H9 (cell line): Measurements from ENCODE around the gene ABHD17C. TPM values are rescaled to one million over a fixed set of nuclear protein-coding genes. Genes with fewer than 3 reads are reported as not detected.

Source experiments
- DNase-seq: peaks from one replicate; pipeline ENCODE4 v3.0.0-alpha.2; 2017
- H2AFZ ChIP-seq: one replicate; pipeline ENCODE4 v1.6.1; 2013; ENCODE audit warnings: mild to moderate bottlenecking, low read length, control low read depth, moderate library complexity
- H2AK5ac ChIP-seq: 2 replicates; pipeline ENCODE4 v1.6.1; 2013; ENCODE audit warnings: low read length, control low read depth, mixed read lengths; ENCODE audit not compliant: insufficient read length
- H2BK120ac ChIP-seq: one replicate; pipeline ENCODE4 v1.6.1; 2013; ENCODE audit warnings: low read depth, mild to moderate bottlenecking, low read length, control low read depth, inconsistent platforms; ENCODE audit not compliant: poor library complexity, severe bottlenecking
- H2BK12ac ChIP-seq: 2 replicates; pipeline ENCODE4 v1.6.1; 2013; ENCODE audit warnings: low read length, control low read depth, mixed read lengths, low read depth; ENCODE audit not compliant: insufficient read length
- H2BK15ac ChIP-seq: 2 replicates; pipeline ENCODE4 v1.6.1; 2013; ENCODE audit warnings: low read depth, low read length, control low read depth
- H2BK20ac ChIP-seq: one replicate; pipeline ENCODE4 v1.6.1; 2013; ENCODE audit warnings: low read depth, mild to moderate bottlenecking, low read length, control low read depth, inconsistent platforms; ENCODE audit not compliant: poor library complexity, severe bottlenecking
- H2BK5ac ChIP-seq: 2 replicates; pipeline ENCODE4 v1.6.1; 2013; ENCODE audit warnings: low read length, control low read depth, mixed read lengths; ENCODE audit not compliant: insufficient read length
- H3K14ac ChIP-seq: 2 replicates; pipeline ENCODE4 v1.6.1; 2013; ENCODE audit warnings: low read length, control low read depth; ENCODE audit not compliant: insufficient read depth
- H3K18ac ChIP-seq: 2 replicates; pipeline ENCODE4 v1.6.1; 2013; ENCODE audit warnings: low read depth, mild to moderate bottlenecking, mixed read lengths, low read length, control low read depth; ENCODE audit not compliant: insufficient read length
- H3K23ac ChIP-seq: 2 replicates; pipeline ENCODE4 v1.6.1; 2013; ENCODE audit warnings: low read length, control low read depth, mixed read lengths, low read depth; ENCODE audit not compliant: insufficient read length
- H3K23me2 ChIP-seq: 2 replicates; pipeline ENCODE4 v1.6.1; 2013; ENCODE audit warnings: low read depth, mild to moderate bottlenecking, mixed read lengths, low read length, control low read depth; ENCODE audit not compliant: insufficient read length, poor library complexity, severe bottlenecking
- H3K27ac ChIP-seq: 2 replicates; pipeline ENCODE4 v1.5.1; 2013; ENCODE audit warnings: low read length, control low read depth, mixed read lengths, low read depth; ENCODE audit not compliant: insufficient read length
- H3K27me3 ChIP-seq: 2 replicates; pipeline ENCODE4 v1.6.1; 2013; ENCODE audit warnings: low read length, control low read depth, inconsistent platforms; ENCODE audit not compliant: insufficient read depth
- H3K4ac ChIP-seq: 2 replicates; pipeline ENCODE4 v1.6.1; 2013; ENCODE audit warnings: low read depth, mild to moderate bottlenecking, control low read depth, inconsistent platforms, low read length, moderate library complexity
- H3K4me1 ChIP-seq: 2 replicates; pipeline ENCODE4 v1.6.1; 2013; ENCODE audit warnings: low read length, control low read depth, inconsistent platforms; ENCODE audit not compliant: insufficient read depth
- H3K4me2 ChIP-seq: 2 replicates; pipeline ENCODE4 v1.6.1; 2013; ENCODE audit warnings: low read length, control low read depth, mixed read lengths; ENCODE audit not compliant: insufficient read length, insufficient read depth
- H3K56ac ChIP-seq: 2 replicates; pipeline ENCODE4 v1.6.1; 2013; ENCODE audit warnings: low read depth, mild to moderate bottlenecking, mixed read lengths, low read length, control low read depth; ENCODE audit not compliant: insufficient read length
- H3K79me1 ChIP-seq: 2 replicates; pipeline ENCODE4 v1.6.1; 2013; ENCODE audit warnings: low read depth, mild to moderate bottlenecking, moderate library complexity, low read length, control low read depth, inconsistent platforms; ENCODE audit not compliant: insufficient read depth, poor library complexity, severe bottlenecking
- H3K79me2 ChIP-seq: 2 replicates; pipeline ENCODE4 v1.6.1; 2013; ENCODE audit warnings: low read length, control low read depth, inconsistent platforms; ENCODE audit not compliant: insufficient read depth
- H3K9ac ChIP-seq: 2 replicates; pipeline ENCODE4 v1.6.1; 2013; ENCODE audit warnings: low read length, control low read depth, mixed read lengths; ENCODE audit not compliant: insufficient read length; ENCODE audit errors: extremely low read depth
- H3K9me3 ChIP-seq: one replicate; pipeline ENCODE4 v1.6.1; 2013; ENCODE audit warnings: low read depth, low read length, inconsistent platforms; ENCODE audit not compliant: control insufficient read depth
- H3T11ph ChIP-seq: one replicate; pipeline ENCODE4 v1.6.1; 2013; ENCODE audit warnings: mild to moderate bottlenecking, low read length, control low read depth, inconsistent platforms
- H4K20me1 ChIP-seq: one replicate; pipeline ENCODE4 v1.6.1; 2013; ENCODE audit not compliant: control insufficient read depth, insufficient read length, insufficient read depth
- H4K5ac ChIP-seq: 2 replicates; pipeline ENCODE4 v1.6.1; 2013; ENCODE audit warnings: low read depth, mild to moderate bottlenecking, mixed read lengths, low read length, control low read depth; ENCODE audit not compliant: insufficient read length
- H4K8ac ChIP-seq: replicated peaks from 2 replicates; pipeline ENCODE4 v1.6.1; 2013; ENCODE audit warnings: low read length, control low read depth, mixed read lengths, low read depth; ENCODE audit not compliant: insufficient read length
- H4K91ac ChIP-seq: 2 replicates; pipeline ENCODE4 v1.6.1; 2013; ENCODE audit warnings: low read depth, mild to moderate bottlenecking, moderate library complexity, mixed read lengths, low read length, control low read depth; ENCODE audit not compliant: insufficient read length
- H3K27ac Mint-ChIP-seq, 3 experiments: 2 replicates in 2 of 3; 3 replicates in 1 of 3; pipeline ENCODE4 v1.8.0; 2020 to 2021; ENCODE audit warnings: mixed read lengths in 3 of 3, mild to moderate bottlenecking in 1 of 3, moderate library complexity in 1 of 3
- H3K27me3 Mint-ChIP-seq: 2 replicates; pipeline ENCODE4 v1.8.0; 2021; ENCODE audit warnings: low read depth, mild to moderate bottlenecking, moderate library complexity, mixed read lengths
- H3K36me3 Mint-ChIP-seq, 3 experiments: 2 replicates in 2 of 3; 3 replicates in 1 of 3; pipeline ENCODE4 v1.8.0; 2020 to 2021; ENCODE audit warnings: low read depth in 3 of 3, mixed read lengths in 3 of 3; ENCODE audit not compliant: insufficient read depth in 1 of 3
- H3K4me1 Mint-ChIP-seq, 2 experiments: 2 replicates each; pipeline ENCODE4 v1.8.0; 2020; ENCODE audit warnings: mixed read lengths in 2 of 2
- H3K4me3 Mint-ChIP-seq, 2 experiments: 2 replicates in 1 of 2; 3 replicates in 1 of 2; pipeline ENCODE4 v1.8.0; 2020 to 2021; ENCODE audit warnings: mild to moderate bottlenecking in 2 of 2, mixed read lengths in 2 of 2, moderate library complexity in 1 of 2
- H3K9me3 Mint-ChIP-seq, 2 experiments: 2 replicates in 1 of 2; 3 replicates in 1 of 2; pipeline ENCODE4 v1.8.0; 2020; ENCODE audit warnings: mild to moderate bottlenecking in 2 of 2, mixed read lengths in 2 of 2, moderate library complexity in 1 of 2
- CTCF ChIP-seq: fragments of 200-600 bp; sonication (generic); conservative IDR thresholded peaks from 3 replicates; pipeline ENCODE4 v1.8.0; 2021; ENCODE audit warnings: antibody characterized with exemption, mild to moderate bottlenecking
- WGBS: extraction: QIAGEN DNeasy Blood & Tissue Kit; methylation state at CpG from one replicate; pipeline ENCODE4 v1.1.7; 2013; ENCODE audit warnings: missing lambda C conversion rate, low lambda C conversion rate, mixed read lengths; ENCODE audit not compliant: insufficient read length; ENCODE audit errors: extremely low coverage; 5-methylcytosine and 5-hydroxymethylcytosine counted together
- total RNA-seq: library from RNA; stranded (reverse); gene quantifications from 2 replicates; pipeline ENCODE4 v1.2.1, GENCODE V29; 2021

ABHD17C gene
- total RNA-seq, 1 experiment from 2014 or later, result 21.5 TPM

- no peak for TF ChIP-seq CTCF
- H3K27me3 ChIP-seq, result no peaks in the 10 kb centered on the region
Observed at GRCh38 chr15:80749589-80749988, 54.5 kb downstream of the ABHD17C start.

More at GRCh38 chr15:80749589-80749988, 54.5 kb downstream of the ABHD17C start:
- H2BK120ac ChIP-seq, result no peak overlapping the region
- H3K9me3 ChIP-seq, result no peaks in the 10 kb centered on the region
- DNase-seq, result no peak
- no peak overlapping the region for H3K23ac ChIP-seq
- H3K18ac ChIP-seq, result no peak overlapping the region
- H3K79me2 ChIP-seq, result no peaks in the 10 kb centered on the region
- H2AK5ac ChIP-seq, result no peak overlapping the region
- no peak overlapping the region for H3K56ac ChIP-seq
- H4K91ac ChIP-seq, result no peak overlapping the region
- H3K4me1 ChIP-seq, result 0 out of 2 replicates have a peak, but pooled peaks cover 2% of the 10 kb centered on the region
- no peaks in the 10 kb centered on the region for H3K27me3 Mint-ChIP-seq
- no peak overlapping the region for H4K5ac ChIP-seq
- H2BK15ac ChIP-seq, result no peak overlapping the region
- no peak overlapping the region for H4K8ac ChIP-seq
- H3K79me1 ChIP-seq, result no peaks in the 10 kb centered on the region
- no peak overlapping the region for H3K4me3 Mint-ChIP-seq
- H3K27ac ChIP-seq, result no peak overlapping the region
- peaks cover 8 to 16% (median 12%) of the 10 kb centered on the region in 3 experiments; a peak in 6 of 7 replicates for H3K36me3 Mint-ChIP-seq
- H3K14ac ChIP-seq, result no peak overlapping the region
- H3K9ac ChIP-seq, result no peak overlapping the region
- no peak overlapping the region for H2BK12ac ChIP-seq
- no peak overlapping the region for H2BK20ac ChIP-seq
- WGBS, result no CpG with 5 or more reads among the region's 6 CpGs
- peaks cover 2 to 8% of the 10 kb centered on the region in 2 experiments; a peak in 1 of 5 replicates for H3K9me3 Mint-ChIP-seq
- no peak overlapping the region for H3T11ph ChIP-seq
- no peak overlapping the region for H2BK5ac ChIP-seq
- H3K4me2 ChIP-seq, result no peak overlapping the region
- no peak overlapping the region for H2AFZ ChIP-seq
- no peak overlapping the region for H3K27ac Mint-ChIP-seq
- peaks cover 15 to 20% of the 10 kb centered on the region in 2 experiments for H3K4me1 Mint-ChIP-seq
- H3K23me2 ChIP-seq, result no peaks in the 10 kb centered on the region
- H3K4ac ChIP-seq, result no peak overlapping the region
- no peaks in the 10 kb centered on the region for H4K20me1 ChIP-seq
